Measurements from ENCODE around the gene MRPL21.

DNA sequence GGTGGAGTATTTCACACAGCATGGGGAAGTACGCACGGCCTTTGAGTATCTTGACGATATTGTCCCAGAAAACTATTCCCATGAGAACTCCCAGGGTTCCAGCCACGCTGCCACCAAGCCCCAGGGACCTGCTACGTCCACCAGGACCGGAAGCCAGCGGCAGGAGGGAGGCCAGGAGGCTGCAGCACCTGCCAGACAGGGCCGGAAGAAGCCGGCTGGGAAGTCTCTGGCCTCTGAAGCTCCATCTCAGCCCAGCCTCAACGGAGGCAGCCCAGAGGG is 32.7 kb upstream of the MRPL21 start:
- TF ChIP-seq JUNB (IDR thresholded peaks at IDR 0.05; ENCODE audit: unreplicated experiment), result no peak
- no peak for TF ChIP-seq EZH2 (IDR thresholded peaks at IDR 0.05; ENCODE audit: low read depth, unreplicated experiment)
- TF ChIP-seq ZNF114 (CRISPR knock-in tag; IDR thresholded peaks at IDR 0.05), result no peak
- no peak for TF ChIP-seq CTCF (conservative IDR thresholded peaks at IDR 0.05; ENCODE audit: low read depth in 2 of 2)
- no peak for TF ChIP-seq POLR2AphosphoS5 (IDR thresholded peaks at IDR 0.05; ENCODE audit: low read depth)
- TF ChIP-seq CREB1 (CRISPR knock-in tag; IDR thresholded peaks at IDR 0.05; ENCODE audit: low read depth), result no peak
- TF ChIP-seq EZH2phosphoT487 (IDR thresholded peaks at IDR 0.05; ENCODE audit: unreplicated experiment), result no peak
- TF ChIP-seq, protein P1, sequence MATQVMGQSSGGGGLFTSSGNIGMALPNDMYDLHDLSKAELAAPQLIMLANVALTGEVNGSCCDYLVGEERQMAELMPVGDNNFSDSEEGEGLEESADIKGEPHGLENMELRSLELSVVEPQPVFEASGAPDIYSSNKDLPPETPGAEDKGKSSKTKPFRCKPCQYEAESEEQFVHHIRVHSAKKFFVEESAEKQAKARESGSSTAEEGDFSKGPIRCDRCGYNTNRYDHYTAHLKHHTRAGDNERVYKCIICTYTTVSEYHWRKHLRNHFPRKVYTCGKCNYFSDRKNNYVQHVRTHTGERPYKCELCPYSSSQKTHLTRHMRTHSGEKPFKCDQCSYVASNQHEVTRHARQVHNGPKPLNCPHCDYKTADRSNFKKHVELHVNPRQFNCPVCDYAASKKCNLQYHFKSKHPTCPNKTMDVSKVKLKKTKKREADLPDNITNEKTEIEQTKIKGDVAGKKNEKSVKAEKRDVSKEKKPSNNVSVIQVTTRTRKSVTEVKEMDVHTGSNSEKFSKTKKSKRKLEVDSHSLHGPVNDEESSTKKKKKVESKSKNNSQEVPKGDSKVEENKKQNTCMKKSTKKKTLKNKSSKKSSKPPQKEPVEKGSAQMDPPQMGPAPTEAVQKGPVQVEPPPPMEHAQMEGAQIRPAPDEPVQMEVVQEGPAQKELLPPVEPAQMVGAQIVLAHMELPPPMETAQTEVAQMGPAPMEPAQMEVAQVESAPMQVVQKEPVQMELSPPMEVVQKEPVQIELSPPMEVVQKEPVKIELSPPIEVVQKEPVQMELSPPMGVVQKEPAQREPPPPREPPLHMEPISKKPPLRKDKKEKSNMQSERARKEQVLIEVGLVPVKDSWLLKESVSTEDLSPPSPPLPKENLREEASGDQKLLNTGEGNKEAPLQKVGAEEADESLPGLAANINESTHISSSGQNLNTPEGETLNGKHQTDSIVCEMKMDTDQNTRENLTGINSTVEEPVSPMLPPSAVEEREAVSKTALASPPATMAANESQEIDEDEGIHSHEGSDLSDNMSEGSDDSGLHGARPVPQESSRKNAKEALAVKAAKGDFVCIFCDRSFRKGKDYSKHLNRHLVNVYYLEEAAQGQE (IDR thresholded peaks at IDR 0.05; ENCODE audit: unreplicated experiment), result no peak
- no peak for TF ChIP-seq ZNF331 (CRISPR knock-in tag; IDR thresholded peaks at IDR 0.05; ENCODE audit: low read depth)
- no peak for TF ChIP-seq STAT1 (IDR thresholded peaks at IDR 0.05; ENCODE audit: unreplicated experiment)
- TF ChIP-seq NANOG (IDR thresholded peaks at IDR 0.05; ENCODE audit: borderline replicate concordance), result no peak
- TF ChIP-seq, protein P2, sequence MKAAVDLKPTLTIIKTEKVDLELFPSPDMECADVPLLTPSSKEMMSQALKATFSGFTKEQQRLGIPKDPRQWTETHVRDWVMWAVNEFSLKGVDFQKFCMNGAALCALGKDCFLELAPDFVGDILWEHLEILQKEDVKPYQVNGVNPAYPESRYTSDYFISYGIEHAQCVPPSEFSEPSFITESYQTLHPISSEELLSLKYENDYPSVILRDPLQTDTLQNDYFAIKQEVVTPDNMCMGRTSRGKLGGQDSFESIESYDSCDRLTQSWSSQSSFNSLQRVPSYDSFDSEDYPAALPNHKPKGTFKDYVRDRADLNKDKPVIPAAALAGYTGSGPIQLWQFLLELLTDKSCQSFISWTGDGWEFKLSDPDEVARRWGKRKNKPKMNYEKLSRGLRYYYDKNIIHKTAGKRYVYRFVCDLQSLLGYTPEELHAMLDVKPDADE (IDR thresholded peaks at IDR 0.05), result no peak
- TF ChIP-seq, protein P3, sequence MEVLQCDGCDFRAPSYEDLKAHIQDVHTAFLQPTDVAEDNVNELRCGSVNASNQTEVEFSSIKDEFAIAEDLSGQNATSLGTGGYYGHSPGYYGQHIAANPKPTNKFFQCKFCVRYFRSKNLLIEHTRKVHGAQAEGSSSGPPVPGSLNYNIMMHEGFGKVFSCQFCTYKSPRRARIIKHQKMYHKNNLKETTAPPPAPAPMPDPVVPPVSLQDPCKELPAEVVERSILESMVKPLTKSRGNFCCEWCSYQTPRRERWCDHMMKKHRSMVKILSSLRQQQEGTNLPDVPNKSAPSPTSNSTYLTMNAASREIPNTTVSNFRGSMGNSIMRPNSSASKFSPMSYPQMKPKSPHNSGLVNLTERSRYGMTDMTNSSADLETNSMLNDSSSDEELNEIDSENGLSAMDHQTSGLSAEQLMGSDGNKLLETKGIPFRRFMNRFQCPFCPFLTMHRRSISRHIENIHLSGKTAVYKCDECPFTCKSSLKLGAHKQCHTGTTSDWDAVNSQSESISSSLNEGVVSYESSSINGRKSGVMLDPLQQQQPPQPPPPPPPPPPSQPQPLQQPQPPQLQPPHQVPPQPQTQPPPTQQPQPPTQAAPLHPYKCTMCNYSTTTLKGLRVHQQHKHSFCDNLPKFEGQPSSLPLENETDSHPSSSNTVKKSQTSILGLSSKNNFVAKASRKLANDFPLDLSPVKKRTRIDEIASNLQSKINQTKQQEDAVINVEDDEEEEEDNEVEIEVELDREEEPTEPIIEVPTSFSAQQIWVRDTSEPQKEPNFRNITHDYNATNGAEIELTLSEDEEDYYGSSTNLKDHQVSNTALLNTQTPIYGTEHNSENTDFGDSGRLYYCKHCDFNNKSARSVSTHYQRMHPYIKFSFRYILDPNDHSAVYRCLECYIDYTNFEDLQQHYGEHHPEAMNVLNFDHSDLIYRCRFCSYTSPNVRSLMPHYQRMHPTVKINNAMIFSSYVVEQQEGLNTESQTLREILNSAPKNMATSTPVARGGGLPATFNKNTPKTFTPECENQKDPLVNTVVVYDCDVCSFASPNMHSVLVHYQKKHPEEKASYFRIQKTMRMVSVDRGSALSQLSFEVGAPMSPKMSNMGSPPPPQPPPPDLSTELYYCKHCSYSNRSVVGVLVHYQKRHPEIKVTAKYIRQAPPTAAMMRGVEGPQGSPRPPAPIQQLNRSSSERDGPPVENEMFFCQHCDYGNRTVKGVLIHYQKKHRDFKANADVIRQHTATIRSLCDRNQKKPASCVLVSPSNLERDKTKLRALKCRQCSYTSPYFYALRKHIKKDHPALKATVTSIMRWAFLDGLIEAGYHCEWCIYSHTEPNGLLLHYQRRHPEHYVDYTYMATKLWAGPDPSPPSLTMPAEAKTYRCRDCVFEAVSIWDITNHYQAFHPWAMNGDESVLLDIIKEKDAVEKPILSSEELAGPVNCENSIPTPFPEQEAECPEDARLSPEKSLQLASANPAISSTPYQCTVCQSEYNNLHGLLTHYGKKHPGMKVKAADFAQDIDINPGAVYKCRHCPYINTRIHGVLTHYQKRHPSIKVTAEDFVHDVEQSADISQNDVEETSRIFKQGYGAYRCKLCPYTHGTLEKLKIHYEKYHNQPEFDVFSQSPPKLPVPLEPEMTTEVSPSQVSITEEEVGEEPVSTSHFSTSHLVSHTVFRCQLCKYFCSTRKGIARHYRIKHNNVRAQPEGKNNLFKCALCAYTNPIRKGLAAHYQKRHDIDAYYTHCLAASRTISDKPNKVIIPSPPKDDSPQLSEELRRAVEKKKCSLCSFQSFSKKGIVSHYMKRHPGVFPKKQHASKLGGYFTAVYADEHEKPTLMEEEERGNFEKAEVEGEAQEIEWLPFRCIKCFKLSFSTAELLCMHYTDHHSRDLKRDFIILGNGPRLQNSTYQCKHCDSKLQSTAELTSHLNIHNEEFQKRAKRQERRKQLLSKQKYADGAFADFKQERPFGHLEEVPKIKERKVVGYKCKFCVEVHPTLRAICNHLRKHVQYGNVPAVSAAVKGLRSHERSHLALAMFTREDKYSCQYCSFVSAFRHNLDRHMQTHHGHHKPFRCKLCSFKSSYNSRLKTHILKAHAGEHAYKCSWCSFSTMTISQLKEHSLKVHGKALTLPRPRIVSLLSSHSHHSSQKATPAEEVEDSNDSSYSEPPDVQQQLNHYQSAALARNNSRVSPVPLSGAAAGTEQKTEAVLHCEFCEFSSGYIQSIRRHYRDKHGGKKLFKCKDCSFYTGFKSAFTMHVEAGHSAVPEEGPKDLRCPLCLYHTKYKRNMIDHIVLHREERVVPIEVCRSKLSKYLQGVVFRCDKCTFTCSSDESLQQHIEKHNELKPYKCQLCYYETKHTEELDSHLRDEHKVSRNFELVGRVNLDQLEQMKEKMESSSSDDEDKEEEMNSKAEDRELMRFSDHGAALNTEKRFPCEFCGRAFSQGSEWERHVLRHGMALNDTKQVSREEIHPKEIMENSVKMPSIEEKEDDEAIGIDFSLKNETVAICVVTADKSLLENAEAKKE (CRISPR knock-in tag; IDR thresholded peaks at IDR 0.05), result no peak

Data from GM23338 (cell line).